Cerebellar nuclear complex (tissue), 1 donor: ENCODE data around the gene C13orf42.
A peak's percentile ranks its signal among the peaks of the same experiment; 100 is the strongest.

Experiments
- DNase-seq, 2 experiments: peaks; one replicate each; lab custom pipeline; 2025; lab: John Stamatoyannopoulos, UW

The C13orf42 gene

GRCh38 chr13:51065372-51066090 is 45.5 kb downstream of the C13orf42 start:
- no peak for DNase-seq

DNA sequence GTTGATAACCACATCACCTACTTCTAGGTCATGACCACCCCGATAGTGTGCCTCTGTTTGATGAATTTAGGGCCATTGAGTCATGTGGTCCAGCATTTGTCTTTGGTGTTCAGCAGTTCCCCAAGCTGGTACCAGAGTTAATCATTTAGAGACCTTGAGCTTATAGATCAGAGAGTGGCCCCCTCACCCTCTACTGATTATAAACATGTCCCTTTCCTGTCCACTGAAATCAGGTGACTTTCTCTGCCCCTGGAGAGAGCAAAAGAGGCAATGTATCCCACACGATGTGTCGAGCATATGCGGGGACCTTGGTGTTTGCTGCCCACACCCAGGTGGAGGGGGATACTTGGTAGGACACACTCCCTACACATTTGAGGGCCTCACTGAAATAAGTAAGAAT is 46.3 kb downstream of the C13orf42 start:
- no peak for DNase-seq

DNA sequence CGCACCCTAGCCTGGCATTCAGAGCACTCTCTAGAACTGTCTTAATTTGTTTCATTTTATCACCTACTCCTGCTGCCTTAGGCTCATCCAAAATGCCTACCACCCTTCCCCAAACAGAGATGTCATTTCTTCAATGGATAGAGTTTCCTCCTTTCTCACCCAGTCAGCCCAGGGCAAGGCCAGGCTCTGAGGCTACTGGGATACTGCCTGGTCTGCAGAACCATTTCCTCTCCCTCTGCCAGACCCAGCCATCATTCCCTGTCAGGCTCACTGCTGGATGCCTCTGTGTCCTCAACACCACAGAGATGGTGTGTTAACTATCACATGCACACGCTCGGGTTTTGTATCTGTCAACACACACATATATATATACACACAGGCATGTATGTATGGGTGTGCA is 47.2 kb downstream of the C13orf42 start:
- no peak for DNase-seq

GRCh38 chr13:51058461-51059167 is 52.5 kb downstream of the C13orf42 start:
- DNase-seq, result no peak

GRCh38 chr13:51057906-51058305 is 53.2 kb downstream of the C13orf42 start:
- DNase-seq, result no peak

DNA sequence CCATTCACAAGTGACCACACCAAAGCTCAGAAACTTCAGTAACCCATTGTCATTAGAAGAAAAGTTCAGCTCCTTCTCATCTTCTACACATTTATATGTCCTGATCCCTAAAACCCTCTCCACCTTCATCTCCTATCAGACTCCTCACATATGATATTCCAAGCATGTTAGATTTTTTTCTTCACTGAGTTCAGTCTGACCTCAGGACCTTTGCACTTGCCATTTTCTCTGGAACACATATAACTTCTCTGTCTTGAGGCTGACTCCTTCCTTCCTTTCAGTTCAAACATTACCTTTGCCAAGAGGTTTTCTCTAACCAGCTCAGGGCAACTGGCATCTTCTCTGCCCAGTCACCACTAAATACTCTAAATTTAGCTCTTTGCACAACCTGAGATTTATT is 54.1 kb downstream of the C13orf42 start:
- no peak for DNase-seq

DNA sequence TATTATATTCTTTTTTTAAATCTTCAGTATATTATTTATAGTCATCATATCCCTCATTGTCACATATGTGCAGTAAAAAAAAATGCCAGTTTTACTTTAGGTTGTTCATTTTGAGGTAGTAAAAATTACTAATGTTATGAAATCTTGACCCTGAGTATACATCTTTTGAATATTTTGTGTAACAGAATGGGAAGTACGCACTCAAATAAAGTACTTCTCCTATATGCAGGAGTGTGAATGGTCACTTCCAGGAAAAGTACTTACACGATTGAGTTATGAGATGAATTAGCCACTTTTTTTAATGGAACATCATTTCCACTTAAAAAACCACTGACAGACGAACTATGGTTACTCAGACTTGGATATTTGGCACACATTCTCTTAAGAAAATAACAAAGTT is 58.5 kb downstream of the C13orf42 start:
- DNase-seq, result no peak

- no peak for DNase-seq
Observed at GRCh38 chr13:51050021-51050830, 60.8 kb downstream of the C13orf42 start.

- DNase-seq, result no peak
Observed at GRCh38 chr13:51048616-51049015, 62.5 kb downstream of the C13orf42 start.

- no peak for DNase-seq
Observed at GRCh38 chr13:51048166-51048461, 63.0 kb downstream of the C13orf42 start.

DNA sequence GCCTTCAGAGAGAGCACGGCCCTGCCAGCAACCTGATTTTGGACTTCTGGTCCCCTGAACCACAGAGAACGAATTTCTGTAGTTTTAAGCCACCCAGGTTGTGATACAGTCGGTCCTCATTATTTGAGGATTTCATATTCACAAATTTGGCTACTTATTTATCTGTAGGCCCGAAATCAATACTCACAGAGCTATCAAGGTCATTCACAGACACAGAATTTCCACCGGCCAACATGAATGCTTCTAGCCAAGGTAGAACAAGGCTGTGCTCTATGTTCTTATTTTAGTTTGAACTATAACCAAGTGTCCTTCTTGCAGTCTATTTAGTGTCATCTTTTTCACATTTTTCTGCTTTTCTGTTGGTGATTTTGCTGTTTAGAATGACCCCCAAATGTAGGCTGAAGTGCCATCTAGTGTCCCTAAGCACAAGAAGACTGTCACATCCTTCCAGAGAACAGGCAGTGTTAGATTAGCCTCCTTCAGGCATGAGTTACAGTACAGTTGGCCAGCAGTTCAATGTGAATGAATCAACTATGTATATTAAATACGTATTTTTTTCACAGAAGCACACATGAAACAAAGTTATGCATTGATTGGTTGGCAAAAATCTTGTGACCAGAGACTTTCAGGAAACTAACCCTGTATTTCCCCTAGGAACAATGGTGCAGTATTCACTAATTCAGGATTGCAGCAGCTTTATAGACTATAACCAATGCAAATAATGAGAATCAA is 63.5 kb downstream of the C13orf42 start:
- DNase-seq, result peak in 1 of 2 experiments; percentile 65

DNA sequence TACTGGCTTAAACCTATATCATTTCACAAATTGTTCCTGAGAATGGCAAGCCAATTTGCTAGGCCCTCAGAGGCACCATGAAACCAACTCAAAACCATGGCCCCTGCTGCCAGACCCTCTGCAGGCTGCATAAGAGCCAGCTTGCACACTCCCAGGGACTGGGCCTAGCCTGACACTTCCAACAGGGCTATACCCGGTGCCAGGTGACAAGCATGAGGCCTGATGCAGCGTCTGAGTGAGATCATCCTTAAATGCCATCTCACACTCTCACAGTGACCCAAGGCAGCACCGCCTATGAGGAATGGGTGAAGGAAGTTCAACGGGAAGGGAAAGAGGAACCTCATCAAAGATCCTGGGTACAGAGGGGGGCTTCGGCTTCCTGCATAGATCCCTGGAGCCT is 65.6 kb downstream of the C13orf42 start:
- no peak for DNase-seq

GRCh38 chr13:51044023-51044665 is 66.9 kb downstream of the C13orf42 start:
- no peak for DNase-seq

GRCh38 chr13:51043310-51043709 is 67.8 kb downstream of the C13orf42 start:
- DNase-seq, result no peak

DNA sequence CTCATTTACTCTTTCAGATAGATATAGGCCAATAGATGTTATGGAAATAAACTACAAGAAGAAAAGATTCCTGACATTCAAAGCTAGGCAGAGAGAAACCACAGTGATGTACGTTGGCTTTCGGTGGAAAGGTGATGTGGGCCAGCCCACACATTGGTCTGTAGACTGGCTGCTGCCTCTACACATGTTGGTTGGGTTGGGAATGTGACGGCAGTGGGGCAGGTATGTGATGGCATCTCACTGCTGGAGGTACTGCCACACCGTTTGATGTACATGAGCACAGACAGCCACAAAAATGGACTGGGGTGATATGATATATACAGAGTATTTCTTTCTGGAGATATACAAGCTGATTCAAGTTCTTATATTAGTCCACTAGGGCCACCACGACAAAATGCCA is 69.4 kb downstream of the C13orf42 start:
- DNase-seq, result no peak

DNA sequence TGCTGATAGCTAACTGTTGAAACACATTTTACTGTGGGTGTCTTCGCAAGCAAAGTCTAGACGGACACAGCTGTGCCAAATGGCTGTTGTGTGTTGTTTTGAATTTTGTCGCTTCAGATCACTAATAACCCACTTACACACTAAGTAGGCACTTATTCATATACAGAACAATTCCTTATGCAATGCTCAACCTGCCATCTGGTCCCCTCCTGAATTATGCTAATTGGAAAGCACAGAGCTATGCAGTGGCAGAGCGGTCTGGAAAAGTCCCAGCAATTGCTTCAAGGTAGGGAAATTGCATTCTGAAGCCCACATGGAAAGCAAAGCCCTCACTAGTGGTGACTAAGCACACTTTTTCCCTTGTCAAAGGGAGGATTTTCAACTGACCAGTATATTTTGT is 69.9 kb downstream of the C13orf42 start:
- DNase-seq, result peak; percentile 36 to 78

GRCh38 chr13:51040431-51040830 is 70.6 kb downstream of the C13orf42 start:
- DNase-seq, result no peak

DNA sequence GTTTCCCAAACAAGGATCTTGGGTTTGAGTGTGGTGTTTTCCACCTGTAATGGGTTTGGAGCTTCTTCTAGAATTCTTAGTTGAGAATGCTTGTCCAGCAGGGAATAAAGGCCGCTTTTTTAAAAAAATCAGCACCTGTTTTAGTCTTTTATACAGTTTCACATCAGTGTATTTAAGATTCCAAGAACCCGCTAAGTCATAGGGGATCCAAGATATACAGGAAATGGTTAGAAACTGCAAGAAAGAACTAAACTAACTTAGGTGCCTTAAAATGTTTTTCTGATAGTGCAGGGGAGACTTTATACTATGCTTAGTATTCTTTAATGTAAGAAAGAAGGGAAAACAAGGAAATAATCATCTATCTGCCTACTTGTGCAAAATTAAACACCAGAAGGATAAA is 74.7 kb downstream of the C13orf42 start:
- DNase-seq, result no peak

- no peak for DNase-seq
Observed at GRCh38 chr13:51035978-51036377, 75.1 kb downstream of the C13orf42 start.

DNA sequence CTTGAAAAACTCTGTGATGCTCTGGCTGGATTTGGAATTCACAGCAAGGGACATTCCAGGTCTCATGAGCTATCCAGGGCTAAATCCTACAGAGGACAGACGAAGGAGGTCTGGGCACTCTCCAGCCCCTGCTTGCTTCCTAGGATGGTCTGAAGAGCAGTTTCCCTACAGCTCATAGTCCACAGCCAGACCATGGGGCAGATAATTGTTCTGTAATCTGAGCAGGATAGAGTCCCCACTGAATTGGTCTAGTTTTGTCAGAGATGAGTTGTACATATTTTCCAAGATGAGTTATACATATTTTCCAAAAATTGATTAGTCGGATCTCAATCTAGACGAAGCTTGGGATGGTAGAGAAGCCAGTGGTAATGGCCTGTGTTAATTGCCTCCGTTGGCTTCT is 75.6 kb downstream of the C13orf42 start:
- no peak for DNase-seq

DNA sequence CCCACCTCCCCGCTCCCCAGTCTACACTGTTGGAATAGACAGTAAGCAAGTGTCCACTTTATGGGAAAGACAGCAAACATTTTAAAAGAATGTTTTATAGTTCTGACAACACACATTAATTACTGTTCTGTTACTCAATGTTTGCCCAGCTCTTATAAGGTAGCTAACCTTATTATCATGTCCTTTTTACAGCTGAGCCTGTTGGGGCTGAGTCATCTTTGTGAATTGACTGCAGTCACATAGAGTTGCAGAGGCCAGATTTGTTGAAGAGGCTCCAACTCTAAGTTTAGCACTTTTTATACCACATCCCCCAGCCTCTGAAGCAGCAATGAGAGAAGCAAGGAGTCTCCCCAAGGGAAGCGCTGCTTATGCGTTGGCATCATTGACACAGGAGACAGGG is 76.2 kb downstream of the C13orf42 start:
- DNase-seq, result no peak
